CD1c-positive myeloid dendritic cell (primary cell): ENCODE data around the gene HS3ST1.

ENCODE experiments used
- DNase-seq: peaks from one replicate; pipeline ENCODE4 v3.0.0-alpha.2; 2016; ENCODE audit errors: extremely low spot score

Gene HS3ST1

DNA sequence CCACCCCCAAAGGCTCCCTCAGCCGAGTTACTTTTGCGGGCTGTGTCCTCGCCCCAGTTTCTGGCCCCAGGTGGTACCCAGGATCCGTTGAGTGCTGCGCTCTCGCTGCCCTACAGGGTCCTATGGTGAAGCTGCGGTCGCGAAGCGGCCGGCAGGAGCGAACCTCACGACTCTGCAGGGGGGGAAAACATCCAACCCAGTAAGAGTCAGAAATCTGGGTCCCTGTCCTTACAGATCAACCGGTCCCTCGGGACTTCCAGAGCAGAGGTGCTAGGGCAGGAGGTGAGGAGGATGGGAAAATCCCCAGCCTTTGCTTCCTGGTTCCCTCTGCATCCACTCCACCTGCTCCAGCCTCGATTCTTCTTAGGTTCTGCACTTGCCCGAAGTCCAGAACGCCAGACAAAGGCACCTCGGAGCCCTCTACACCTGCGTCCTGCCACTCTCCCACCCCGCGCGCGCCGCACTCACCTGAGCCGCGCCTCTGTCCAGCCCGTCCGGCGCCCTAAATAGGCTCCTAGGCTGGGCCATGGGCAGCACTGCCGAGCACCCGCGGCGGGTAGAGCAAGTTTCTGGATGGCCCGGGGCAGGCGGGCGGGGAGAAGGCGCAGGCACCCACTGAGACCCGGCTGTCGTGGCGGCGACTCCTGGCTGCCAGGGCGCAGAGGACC, at the start of gene HS3ST1:
HS3ST1 (minus strand) TSS at position 664 of the 668 bp plus-strand sequence. CDS start 28,889 bp downstream, outside the sequence.
- no peak for DNase-seq

DNA sequence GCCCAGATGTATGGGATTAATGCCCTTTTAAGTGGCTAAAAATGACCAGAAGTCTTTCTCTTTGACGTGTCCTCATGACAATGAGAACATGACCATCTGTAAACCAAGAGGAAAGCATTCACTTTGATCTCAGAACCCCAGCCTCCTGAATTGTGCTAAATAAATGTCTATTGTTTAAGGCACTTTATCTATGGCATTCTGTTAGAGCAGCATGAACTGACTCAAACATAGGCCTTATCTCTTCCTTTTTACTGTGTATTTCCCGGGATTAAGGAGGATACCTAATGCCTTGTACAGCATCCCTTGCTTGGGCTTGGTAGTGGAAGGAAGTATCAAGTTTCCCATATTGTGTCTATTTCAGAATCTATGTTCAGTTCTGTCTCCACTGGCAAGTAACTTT, 47.2 kb upstream of the HS3ST1 start:
- DNase-seq: no peak

DNA sequence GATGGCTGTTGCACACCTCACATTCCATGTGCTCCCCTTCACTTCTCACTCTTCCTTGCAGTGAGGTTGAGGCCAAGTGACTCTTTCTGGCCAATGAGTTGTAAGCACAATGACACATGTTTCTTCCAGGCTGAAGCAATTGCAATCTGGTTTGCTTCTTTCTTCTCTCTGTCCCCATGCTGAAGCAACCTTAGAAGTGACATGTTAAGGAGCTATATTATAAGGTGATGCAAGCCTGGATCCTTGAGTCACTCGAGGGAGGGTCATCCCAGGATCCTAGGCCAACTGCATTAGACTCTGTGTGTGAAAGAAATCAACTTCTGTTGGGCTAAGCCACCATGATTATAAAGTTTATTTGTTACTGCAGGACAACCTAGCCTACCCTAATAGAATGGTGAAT, 45.5 kb upstream of the HS3ST1 start:
- DNase-seq: no peak

DNA sequence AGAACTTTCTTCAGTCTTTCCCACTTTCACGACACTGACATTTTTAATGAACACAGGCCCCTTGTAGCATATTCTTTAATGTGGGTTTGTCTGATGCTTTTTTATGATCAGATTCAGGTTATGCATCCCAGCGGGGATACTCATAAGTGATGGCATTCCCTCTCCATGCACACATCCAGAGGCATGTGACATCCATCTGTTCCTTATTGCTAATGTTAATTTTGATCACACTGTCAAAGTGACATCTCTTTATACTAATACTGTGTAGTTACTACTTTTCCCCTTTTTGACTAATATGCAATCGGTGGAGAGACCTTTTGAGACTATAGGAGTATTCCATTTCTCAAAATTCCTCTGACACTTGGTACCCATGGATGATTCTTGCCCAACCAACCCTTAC, 43.8 kb upstream of the HS3ST1 start:
- DNase-seq: no peak

DNA sequence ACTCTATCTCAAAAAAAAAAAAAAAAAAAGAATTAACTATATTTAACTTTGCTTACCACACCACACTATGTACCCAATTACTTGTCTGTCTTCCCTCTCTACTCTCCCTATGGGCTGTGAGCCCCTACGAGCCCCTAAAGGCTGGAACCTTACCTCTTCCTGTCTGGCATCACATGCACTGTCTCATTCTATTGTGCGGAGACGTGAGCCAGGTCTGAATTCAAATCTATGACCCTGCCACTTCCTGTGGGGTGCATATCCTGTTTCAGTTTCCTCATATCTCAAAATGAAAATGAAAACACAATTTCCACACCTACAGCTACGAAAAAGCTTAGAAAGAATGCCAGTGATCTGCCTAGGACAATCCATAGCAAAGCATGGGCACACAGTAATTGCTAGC, 42.9 kb upstream of the HS3ST1 start:
- DNase-seq: peak; percentile 61

DNA sequence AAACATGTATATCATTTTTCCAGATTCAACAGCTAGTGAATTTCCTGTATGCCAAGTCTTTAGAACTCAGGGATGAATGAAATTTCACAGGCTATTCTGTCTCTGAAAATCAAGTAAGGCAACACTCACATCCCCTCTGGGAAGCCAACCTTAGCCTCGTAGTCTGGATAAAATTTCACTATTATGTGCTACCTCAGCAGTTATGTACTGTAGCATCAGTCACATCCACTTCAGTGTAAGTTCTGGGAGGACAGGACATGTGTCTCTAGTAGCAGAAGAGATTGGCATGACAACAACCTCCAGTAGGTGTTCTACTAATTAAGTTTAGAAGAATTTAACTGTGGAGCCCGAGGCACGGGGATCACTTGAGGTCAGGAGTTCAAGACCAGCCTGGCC, 42.4 kb upstream of the HS3ST1 start:
- DNase-seq: no peak

DNA sequence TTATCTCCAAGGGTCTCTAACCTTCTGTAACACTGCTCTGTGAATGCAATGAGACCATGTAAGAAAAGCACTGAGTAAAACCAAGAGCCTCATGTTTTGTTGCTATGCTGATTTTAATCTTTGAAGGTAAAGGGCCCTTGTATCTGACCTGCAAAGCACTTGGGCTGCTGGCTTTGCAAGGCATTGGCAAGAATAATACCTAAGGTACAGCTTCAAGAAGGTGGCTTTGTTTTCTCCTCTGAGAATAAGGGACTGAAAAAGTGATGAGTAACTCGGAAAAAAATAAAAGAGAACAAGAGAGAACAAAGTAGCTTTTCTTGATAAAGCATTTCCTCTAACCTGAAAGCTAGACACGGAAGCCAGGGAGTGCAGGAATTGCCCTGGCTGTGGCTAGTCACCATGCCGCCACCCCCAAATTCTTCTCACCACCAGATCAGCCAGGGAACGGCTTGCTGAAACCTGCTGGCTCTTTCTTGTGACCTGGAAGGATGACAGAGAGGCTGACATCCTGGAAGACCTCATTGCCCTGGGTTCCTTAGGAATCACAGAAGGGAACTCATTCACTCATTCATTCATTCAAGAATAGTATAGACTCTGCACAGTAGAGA, 41.8 kb upstream of the HS3ST1 start:
- DNase-seq: no peak

DNA sequence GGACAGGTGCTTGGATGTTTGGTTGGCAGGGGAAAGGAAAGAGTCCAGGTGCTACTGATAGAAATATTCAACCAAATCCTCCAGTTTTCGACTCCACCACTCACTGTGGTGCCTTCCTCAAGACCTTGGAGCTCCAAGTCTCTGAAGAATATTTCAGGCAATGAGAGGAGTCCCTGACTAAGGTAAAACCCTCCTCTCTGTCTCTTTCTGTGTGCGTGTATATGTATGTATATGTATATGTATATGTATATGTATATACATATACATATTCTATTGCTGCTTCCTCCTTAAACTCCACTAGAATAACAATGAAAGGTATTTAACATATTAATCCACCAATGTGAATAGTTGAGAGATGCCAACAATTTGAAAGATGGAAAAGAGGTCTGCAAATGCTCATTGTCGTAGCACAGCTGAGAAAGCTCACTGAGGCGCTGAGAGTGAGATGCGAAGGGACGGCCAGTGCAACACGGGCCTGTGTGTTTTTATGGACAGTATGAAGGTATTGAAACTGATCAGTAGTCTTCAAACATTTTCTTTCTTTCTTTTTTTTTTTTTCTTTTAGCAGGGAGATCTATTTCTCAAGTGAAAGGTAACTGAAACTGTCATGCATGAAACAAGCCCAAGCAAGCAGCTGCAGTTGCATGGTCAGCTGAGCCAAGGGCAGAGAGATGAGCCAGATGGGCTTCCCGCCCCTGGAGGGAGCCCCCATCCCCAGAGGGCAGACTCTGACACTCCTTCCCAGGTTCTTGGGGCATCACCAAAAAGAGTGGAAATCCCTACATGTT, 41.1 kb upstream of the HS3ST1 start:
- DNase-seq: no peak

DNA sequence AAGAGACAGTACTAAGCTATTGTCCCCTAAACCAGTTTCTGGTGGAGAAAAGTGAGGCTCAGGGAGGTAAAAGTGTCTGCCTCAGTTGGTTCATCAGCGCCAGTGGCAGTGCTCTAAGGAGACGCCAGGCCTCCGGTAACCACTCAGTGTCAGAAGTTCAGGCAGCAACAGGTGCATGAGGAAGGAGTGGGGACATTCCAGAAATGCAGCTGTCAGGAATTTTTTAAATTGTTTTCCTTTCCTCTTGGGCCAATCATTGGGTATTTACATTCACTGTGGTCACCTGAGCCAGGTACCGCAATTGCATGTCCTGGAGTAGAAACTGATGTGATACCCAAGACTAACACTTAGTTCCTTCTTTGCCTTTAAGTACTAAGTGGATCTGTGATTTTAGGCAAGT, 40.2 kb upstream of the HS3ST1 start:
- no peak for DNase-seq

DNA sequence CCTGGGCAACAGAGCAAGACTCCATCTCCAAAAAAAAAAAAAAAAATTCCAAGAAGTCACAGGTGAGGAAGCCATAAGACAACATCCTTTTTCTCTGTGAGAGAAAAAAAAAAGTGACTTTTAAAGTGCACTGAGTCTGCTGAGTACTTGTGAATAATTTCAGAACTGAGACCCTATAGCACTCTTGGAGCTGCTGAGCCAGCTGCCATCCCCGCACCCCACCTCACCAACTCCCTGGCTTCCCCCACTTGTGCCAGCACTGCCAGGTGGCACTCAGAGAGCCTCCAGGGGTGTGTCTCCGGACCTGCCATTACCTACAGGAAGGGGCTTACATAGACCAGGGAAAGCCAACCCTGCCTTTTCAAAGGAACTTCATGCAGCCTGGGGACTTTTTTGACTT, 39.2 kb upstream of the HS3ST1 start:
- DNase-seq: no peak

DNA sequence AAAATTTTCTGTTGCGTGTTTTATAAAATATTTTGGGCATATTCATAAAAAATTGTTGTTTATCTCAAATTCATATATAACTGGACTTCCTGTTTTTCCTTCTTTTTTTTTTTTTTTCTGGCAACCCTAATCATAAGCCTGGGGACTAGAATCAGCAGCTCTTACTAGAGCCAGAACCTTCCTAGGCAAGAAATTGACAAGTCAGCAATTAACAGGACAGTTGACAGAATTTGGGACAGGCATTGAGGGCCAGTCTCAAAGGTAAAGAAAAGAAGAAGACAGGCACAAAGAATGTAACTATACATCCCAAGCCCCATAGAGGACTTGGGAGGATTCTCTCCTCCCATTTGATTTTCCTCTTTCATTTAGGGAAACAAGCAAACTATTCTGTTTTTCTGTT, 35.0 kb upstream of the HS3ST1 start:
- no peak for DNase-seq

DNA sequence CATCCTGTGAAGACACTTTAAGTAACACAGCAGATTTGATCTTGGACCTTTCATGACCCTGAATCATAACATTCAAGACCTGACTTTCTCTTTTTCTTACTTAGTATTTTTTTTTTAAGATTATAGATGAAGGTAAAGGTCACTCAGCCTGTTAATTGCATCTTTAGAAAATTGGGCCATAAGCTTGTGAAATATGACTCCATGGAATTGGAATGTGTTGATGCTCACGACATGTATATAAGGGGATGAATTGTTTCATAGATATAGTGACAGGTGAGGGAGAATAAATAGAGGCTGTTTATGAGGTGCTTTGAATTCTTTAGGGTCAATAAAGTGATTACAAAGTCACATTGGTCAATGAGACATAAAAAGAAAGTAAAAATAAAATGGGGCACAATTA, 27.7 kb upstream of the HS3ST1 start:
- DNase-seq: no peak

DNA sequence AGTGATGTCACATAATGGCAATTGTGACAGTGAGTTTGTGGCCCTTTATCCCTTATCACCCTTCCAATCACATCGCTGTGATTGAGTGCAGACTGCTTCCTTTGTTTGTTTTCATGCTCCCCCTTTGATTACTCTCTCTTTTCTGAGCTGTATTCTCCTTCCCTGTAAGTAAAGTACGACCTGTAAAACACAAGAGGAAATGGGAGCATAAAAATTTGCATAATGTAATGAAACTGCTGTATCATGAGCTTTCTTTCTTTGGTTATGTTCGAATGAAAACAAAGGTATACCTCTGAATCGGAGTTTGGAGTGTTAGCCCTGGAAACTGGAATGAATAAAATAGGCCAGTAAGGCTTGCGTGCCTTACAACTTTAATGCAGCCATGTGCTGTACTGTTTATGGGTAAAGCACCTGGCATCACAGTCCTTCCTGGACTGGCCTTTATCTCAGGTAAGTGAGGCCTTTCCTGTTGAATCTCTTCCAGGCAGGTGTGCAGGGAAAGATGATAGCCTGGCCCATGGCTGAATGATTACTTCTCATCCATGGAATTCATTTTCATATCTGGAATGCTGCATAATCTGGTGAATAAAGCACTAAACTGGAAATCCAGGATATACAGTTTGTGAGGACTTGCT, 26.6 kb upstream of the HS3ST1 start:
- DNase-seq: no peak

DNA sequence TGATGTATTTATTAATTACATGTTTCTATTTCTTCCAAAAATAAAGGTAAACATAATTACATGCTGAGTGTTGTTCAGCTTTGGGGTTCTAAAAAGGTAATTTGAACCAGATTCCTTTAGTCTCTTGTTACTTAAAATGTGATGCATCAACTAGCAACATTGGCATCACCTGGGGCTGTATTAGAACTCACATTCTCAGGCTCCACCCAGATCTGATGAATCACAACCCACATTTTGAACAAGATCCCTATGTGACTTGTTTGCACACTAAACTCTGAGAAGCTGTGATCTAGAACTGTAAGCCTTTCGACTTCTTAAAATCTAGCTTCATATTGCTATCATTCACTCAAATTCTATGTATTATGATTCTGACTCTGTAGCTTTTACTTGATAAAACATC, 23.0 kb upstream of the HS3ST1 start:
- DNase-seq: no peak

DNA sequence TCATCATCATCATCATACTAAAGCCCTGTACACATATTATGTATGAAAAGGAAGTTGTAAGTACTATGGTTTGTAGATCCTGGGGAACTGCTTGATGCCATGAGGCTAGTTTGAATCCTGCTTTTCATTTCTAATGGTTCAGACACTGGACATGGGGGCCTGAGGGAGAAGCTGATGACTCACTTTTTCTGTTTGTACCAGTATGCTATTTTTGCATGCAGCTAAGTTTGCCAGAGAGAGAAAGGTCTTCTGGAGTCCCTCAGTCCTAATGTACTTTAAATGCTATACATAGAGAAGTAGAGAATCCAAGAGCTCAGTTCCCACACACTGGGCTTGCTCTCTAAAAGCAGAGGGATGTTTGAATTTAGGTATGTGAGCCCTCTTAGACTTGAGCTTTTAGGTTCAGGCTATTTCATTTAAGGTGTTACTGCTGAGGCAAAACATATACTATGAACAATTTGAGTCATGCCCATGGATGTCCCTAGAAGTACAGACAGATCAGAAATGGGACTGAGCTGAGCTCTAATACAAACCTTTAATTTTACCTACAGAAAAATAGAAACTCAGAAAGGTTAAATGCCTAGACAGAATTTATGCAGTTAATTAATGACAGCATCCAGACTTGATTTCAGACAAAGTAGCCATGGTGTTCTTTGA, 17.6 kb upstream of the HS3ST1 start:
- no peak for DNase-seq

DNA sequence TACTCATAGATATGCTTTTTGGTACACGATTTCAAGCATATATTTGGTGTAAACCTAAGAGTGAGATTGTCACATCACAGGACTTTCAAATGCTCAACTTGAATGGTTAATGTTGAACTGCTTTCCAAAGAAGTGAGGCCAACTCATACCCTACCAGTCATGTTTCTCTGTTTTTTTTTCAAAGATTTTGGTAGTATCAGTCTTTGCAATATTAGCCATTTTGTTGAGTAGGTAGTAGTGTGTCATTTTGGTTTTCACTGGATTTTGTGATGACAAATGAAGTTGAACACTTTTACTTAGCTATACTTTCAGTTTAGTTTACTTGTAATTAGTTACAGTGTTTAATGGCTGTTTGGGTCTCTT, 12.5 kb upstream of the HS3ST1 start:
- no peak for DNase-seq

DNA sequence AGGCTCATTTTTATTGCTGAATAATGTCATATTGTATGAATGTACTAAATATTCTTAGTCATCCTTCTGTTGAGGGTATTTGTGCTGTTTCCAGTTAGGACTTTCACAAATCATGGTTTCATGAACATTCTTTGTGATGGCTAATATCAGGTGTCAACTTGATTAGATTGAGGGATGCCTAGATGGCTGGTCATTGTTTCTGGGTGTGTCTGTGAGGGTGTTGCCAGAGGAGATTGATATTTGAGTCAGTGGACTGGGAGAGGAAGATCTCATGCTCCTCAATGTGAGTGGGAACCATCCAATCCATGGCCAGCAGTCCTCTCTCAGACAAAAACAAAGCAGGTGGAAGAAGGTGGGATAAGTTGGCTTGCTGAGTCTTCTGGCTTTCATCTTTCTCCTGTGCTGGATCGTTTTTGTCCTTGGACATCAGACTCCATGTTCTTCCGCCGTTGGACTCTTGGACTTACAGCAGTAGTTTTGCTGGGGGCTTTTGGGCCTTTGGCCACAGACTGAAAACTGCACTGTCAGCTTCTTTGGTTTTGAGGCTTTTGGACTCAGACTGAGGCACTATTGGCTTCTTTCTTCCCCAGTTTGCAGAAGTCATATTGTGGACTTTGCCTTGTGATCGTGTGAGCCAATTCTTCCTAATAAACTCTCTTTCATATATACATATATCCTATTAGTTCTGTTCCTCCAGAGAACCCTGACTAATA, 11.9 kb upstream of the HS3ST1 start:
- DNase-seq: no peak

DNA sequence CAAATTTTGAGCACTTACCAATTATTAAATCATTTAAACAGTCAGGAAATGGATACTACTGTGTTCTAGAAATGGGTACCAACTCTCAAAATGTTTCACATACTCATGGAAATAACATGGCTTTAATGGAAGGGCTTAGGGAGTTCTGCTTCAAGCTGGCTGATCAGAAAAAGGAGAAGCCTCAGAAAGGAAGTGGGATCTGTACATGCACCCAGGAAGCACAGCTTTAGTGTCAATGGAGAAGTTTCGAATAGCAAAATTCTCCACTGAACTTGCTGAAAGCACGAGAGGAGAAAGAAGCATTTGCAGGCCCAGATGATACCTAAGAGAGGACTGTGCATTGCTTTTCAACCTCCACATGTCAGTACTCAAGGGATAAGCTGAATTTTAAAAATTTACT, 11.1 kb upstream of the HS3ST1 start:
- DNase-seq: peak; percentile 59

DNA sequence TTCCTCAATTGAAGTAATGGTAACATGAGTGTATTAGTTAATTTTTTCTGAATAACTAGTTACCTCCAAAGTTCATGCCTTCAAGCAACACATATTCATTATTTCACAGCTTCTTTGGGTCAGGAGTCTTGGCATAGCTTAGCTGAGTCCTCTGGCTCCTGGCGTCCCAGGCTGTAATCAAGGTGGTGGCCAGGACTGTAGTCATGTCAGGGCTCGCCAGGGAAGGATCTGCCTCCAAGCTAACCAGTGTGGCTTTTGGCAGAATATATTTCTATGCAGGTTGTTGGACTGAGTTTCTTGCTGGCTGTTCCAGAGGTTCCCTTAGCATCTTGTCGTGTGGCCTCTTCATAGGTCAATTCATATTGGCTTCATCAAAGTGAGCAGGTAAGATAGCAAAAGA, 10.0 kb upstream of the HS3ST1 start:
- no peak for DNase-seq

DNA sequence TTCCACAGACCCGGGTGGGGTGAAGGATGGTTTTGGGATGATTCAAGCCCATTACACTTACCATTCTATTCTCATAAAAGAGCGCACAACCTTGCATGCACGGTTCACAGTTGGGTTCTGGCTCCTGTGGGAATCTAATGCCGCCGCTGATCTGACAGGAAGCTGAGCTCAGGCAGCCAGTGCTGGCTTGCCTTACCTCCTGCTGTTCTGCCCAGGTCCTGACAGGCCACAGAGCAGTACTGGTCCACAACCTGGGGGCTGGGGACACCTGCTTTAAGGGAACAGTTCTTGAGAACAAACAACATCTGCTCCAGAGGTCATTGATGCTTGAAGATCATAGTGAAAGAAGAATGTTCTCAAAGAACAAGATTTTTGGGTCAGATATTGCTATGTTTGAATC, 8.0 kb upstream of the HS3ST1 start:
- DNase-seq: no peak

DNA sequence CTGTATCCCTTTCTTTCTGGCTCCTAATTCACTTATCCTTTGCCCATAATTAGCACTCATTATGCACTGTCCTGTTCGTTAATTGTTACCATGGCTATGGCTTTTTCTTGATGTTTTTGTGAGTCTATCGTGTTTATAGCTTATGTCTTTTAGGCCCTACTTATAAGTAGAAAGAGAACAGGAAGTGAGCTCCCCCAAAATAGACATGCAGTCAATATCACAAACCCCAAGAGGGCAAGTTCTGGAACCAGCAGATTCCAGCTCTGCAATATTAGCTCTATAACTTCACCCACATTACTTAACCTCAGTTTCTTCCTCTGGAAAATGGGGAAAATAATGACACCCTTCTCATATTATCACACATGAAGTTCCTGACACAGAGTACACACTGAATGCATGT, 7.4 kb upstream of the HS3ST1 start:
- no peak for DNase-seq

DNA sequence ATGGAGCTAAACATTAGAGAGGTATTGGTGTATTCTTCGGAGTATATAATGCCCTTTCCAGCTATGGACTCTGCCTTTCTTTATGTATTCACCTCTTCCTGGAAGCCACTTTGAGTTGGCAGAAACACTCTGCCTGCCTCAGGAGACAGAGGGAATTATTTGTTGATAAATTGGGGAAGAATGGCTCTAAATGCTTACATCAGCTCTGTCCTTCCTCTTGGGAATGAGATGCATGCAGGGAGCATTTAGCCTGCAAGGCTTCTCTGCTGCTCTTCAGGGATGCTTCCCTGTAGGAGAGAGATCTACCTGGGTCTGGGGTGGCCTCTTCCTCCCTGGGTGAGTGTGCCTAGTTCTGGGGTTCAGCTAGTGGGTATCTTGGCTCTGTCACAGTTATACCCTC, 6.9 kb upstream of the HS3ST1 start:
- DNase-seq: no peak
